GM13977 (cell line): ENCODE results near the gene ISOC2.

ENCODE experiments used
- DNase-seq: peaks from one replicate; pipeline ENCODE4 v3.0.0; 2012; ENCODE audit warnings: low spot score
- CTCF ChIP-seq: IDR thresholded peaks from 2 replicates; pipeline ENCODE4 v1.5.1; 2012; ENCODE audit warnings: mild to moderate bottlenecking, control low read depth; ENCODE audit not compliant: insufficient read depth; ENCODE audit errors: extremely low read depth, missing control alignments
- in situ Hi-C: fragments of 300-500 bp; cut with MboI; formaldehyde crosslinking; loops from one replicate; pipeline ENCODE4 v1.12.0; 2022; ENCODE audit warnings: low sequenced_read_pairs, low pct_unique_long_range_greater_than_20kb, mixed read lengths, inconsistent platforms; ENCODE audit not compliant: unreplicated experiment

Gene ISOC2

GRCh38 chr19:55455576-55456235 lies 5.7 kb downstream of the ISOC2 start:
- no peak for TF ChIP-seq CTCF
- in situ Hi-C loops: no loop called here
- DNase-seq: no peak

GRCh38 chr19:55454787-55455243 lies 6.6 kb downstream of the ISOC2 start:
- peak; percentile 75 for DNase-seq
- TF ChIP-seq CTCF: peak; percentile 79
- in situ Hi-C loops: no loop called here

- no peak for DNase-seq
- TF ChIP-seq CTCF: no peak
- in situ Hi-C loops: no loop called here
Measured at GRCh38 chr19:55453511-55454260, 7.8 kb downstream of the ISOC2 start.

GRCh38 chr19:55452749-55453346 lies 8.6 kb downstream of the ISOC2 start:
- no peak for DNase-seq
- in situ Hi-C loops: no loop called here
- TF ChIP-seq CTCF: peak; percentile 12

GRCh38 chr19:55451965-55452748 lies 9.3 kb downstream of the ISOC2 start:
- TF ChIP-seq CTCF: no peak
- no peak for DNase-seq
- in situ Hi-C loops: no loop called here
